Stimulated activated CD4-positive, alpha-beta T cell treated with anti-CD3 and anti-CD28 coated beads, Interleukin-15, amount 100 ng/mL, for 24 hours (primary cell): ENCODE results near the gene CPNE7.
A peak's percentile ranks its signal among the peaks of the same experiment; 100 is the strongest.

Source experiments
- DNase-seq: peaks from one replicate; pipeline ENCODE4 v3.0.0-alpha.2; 2020

CPNE7 gene

GRCh38 chr16:89550421-89551007 lies 25.0 kb upstream of the CPNE7 start:
- no peak for DNase-seq

GRCh38 chr16:89552329-89552728 lies 23.2 kb upstream of the CPNE7 start:
- no peak for DNase-seq

GRCh38 chr16:89552913-89553312 lies 22.6 kb upstream of the CPNE7 start:
- DNase-seq, result no peak

- DNase-seq, result no peak
Measured at GRCh38 chr16:89553733-89554132, 21.8 kb upstream of the CPNE7 start.

GRCh38 chr16:89554343-89554742 lies 21.2 kb upstream of the CPNE7 start:
- DNase-seq, result no peak

- no peak for DNase-seq
Measured at GRCh38 chr16:89555265-89555664, 20.3 kb upstream of the CPNE7 start.

GRCh38 chr16:89555780-89556179 lies 19.8 kb upstream of the CPNE7 start:
- DNase-seq, result no peak

- DNase-seq, result peak; percentile 93
Measured at GRCh38 chr16:89556750-89557689, 18.5 kb upstream of the CPNE7 start.

- DNase-seq, result no peak
Measured at GRCh38 chr16:89557690-89558490, 17.7 kb upstream of the CPNE7 start.

GRCh38 chr16:89560378-89561141 lies 15.0 kb upstream of the CPNE7 start, which contains the start of gene RPL13:
TSS of gene RPL13 (plus strand) at chr16:89560682. CDS start at chr16:89560960, 278 bp downstream.
- peak; percentile 95 for DNase-seq

- peak; percentile 35 for DNase-seq
Measured at GRCh38 chr16:89561142-89561883, 14.2 kb upstream of the CPNE7 start.

- peak; percentile 32 for DNase-seq
Measured at GRCh38 chr16:89561884-89562599, 13.5 kb upstream of the CPNE7 start.

GRCh38 chr16:89562939-89563338 lies 12.6 kb upstream of the CPNE7 start:
- DNase-seq, result no peak

- peak; percentile 34 for DNase-seq
Measured at GRCh38 chr16:89563639-89564392, 11.7 kb upstream of the CPNE7 start.

- peak; percentile 55 for DNase-seq
Measured at GRCh38 chr16:89564476-89565255, 10.9 kb upstream of the CPNE7 start.

GRCh38 chr16:89565256-89565505 lies 10.4 kb upstream of the CPNE7 start:
- peak; percentile 69 for DNase-seq

- DNase-seq, result peak; percentile 82
Measured at GRCh38 chr16:89565506-89566372, 9.8 kb upstream of the CPNE7 start.
